ENCODE data around the gene UNC79. TPM values are rescaled to one million over a fixed set of nuclear protein-coding genes. Genes with fewer than 3 reads are reported as not detected.

UNC79 gene
- polyA plus RNA-seq, 3 donors from 2014 or later: not detected

- no peak overlapping the region for H3K4me3 Mint-ChIP-seq
- no peaks in the 10 kb centered on the region for H3K4me1 Mint-ChIP-seq
- H3K27me3 Mint-ChIP-seq (ENCODE audit: low read depth in 3 of 3): peaks cover 2 to 7% (median 6%) of the 10 kb centered on the region in 3 donors
- no peak overlapping the region for H3K27ac Mint-ChIP-seq
- no peaks in the 10 kb centered on the region for H3K36me3 Mint-ChIP-seq
- no peak for DNase-seq
- peaks cover 6 to 24% (median 12%) of the 10 kb centered on the region in 6 donors for H3K9me3 Mint-ChIP-seq
Observed at GRCh38 chr14:93669632-93670031, 238.9 kb downstream of the UNC79 start.

GRCh38 chr14:93674343-93674742 is 243.6 kb downstream of the UNC79 start:
- Mint-ChIP-seq H3K27me3 (ENCODE audit: low read depth in 3 of 3) (peaks cover 2 to 12% (median 2%) of the 10 kb centered on the region in 3 donors), H3K27ac (no peak overlapping the region), H3K9me3 (peaks cover 0 to 2% (median 0%) of the 10 kb centered on the region in 6 donors), H3K4me1 (no peaks in the 10 kb centered on the region), H3K36me3 (no peaks in the 10 kb centered on the region), H3K4me3 (no peak overlapping the region)
- DNase-seq: no peak

GRCh38 chr14:93675651-93676050 is 244.9 kb downstream of the UNC79 start:
- no peaks in the 10 kb centered on the region for H3K4me1 Mint-ChIP-seq
- H3K4me3 Mint-ChIP-seq: no peak overlapping the region
- H3K36me3 Mint-ChIP-seq: no peaks in the 10 kb centered on the region
- DNase-seq: no peak
- peaks cover 0 to 2% (median 0%) of the 10 kb centered on the region in 6 donors for H3K9me3 Mint-ChIP-seq
- H3K27me3 Mint-ChIP-seq (ENCODE audit: low read depth in 3 of 3): peaks cover 2 to 12% (median 4%) of the 10 kb centered on the region in 3 donors
- H3K27ac Mint-ChIP-seq: no peak overlapping the region

GRCh38 chr14:93676416-93676958 is 245.7 kb downstream of the UNC79 start:
- Mint-ChIP-seq H3K36me3 (no peaks in the 10 kb centered on the region), H3K4me1 (no peaks in the 10 kb centered on the region), H3K27me3 (ENCODE audit: low read depth in 3 of 3) (peaks cover 2 to 12% (median 4%) of the 10 kb centered on the region in 3 donors), H3K9me3 (peaks cover 0 to 2% (median 0%) of the 10 kb centered on the region in 6 donors), H3K27ac (no peak overlapping the region), H3K4me3 (no peak overlapping the region)
- DNase-seq: no peak

- DNase-seq: no peak
- Mint-ChIP-seq H3K27ac (no peak overlapping the region), H3K36me3 (no peaks in the 10 kb centered on the region), H3K4me3 (no peak overlapping the region), H3K27me3 (ENCODE audit: low read depth in 3 of 3) (peaks cover 0 to 2% (median 2%) of the 10 kb centered on the region in 3 donors), H3K9me3 (no peaks in the 10 kb centered on the region), H3K4me1 (no peaks in the 10 kb centered on the region)
Observed at GRCh38 chr14:93682459-93682858, 251.7 kb downstream of the UNC79 start.

GRCh38 chr14:93683226-93683625 is 252.5 kb downstream of the UNC79 start:
- Mint-ChIP-seq H3K4me3 (no peak overlapping the region), H3K27me3 (ENCODE audit: low read depth in 3 of 3) (peaks cover 0 to 5% (median 2%) of the 10 kb centered on the region in 3 donors), H3K36me3 (no peaks in the 10 kb centered on the region), H3K9me3 (no peaks in the 10 kb centered on the region), H3K27ac (no peak overlapping the region), H3K4me1 (no peaks in the 10 kb centered on the region)
- no peak for DNase-seq

GRCh38 chr14:93685121-93685895 is 254.6 kb downstream of the UNC79 start:
- no peaks in the 10 kb centered on the region for H3K36me3 Mint-ChIP-seq
- H3K4me1 Mint-ChIP-seq: no peaks in the 10 kb centered on the region
- H3K9me3 Mint-ChIP-seq: peaks cover 0 to 2% (median 0%) of the 10 kb centered on the region in 6 donors
- H3K27ac Mint-ChIP-seq: no peak overlapping the region
- H3K27me3 Mint-ChIP-seq (ENCODE audit: low read depth in 3 of 3): peaks cover 0 to 7% (median 7%) of the 10 kb centered on the region in 3 donors
- no peak overlapping the region for H3K4me3 Mint-ChIP-seq
- no peak for DNase-seq

GRCh38 chr14:93686268-93686667 is 255.5 kb downstream of the UNC79 start:
- DNase-seq: no peak
- H3K4me3 Mint-ChIP-seq: no peak overlapping the region
- H3K9me3 Mint-ChIP-seq: peaks cover 0 to 2% (median 0%) of the 10 kb centered on the region in 6 donors
- no peaks in the 10 kb centered on the region for H3K36me3 Mint-ChIP-seq
- H3K27ac Mint-ChIP-seq: no peak overlapping the region
- no peaks in the 10 kb centered on the region for H3K4me1 Mint-ChIP-seq
- peaks cover 0 to 9% (median 7%) of the 10 kb centered on the region in 3 donors for H3K27me3 Mint-ChIP-seq (ENCODE audit: low read depth in 3 of 3)

GRCh38 chr14:93688239-93688666 is 257.5 kb downstream of the UNC79 start:
- Mint-ChIP-seq H3K27ac (no peak overlapping the region), H3K4me3 (no peak overlapping the region), H3K27me3 (ENCODE audit: low read depth in 3 of 3) (peaks cover 1 to 7% (median 7%) of the 10 kb centered on the region in 3 donors), H3K36me3 (no peaks in the 10 kb centered on the region), H3K4me1 (no peaks in the 10 kb centered on the region), H3K9me3 (peaks cover 0 to 2% (median 0%) of the 10 kb centered on the region in 6 donors)
- DNase-seq: no peak

- DNase-seq: no peak
- Mint-ChIP-seq H3K36me3 (no peaks in the 10 kb centered on the region), H3K9me3 (peaks cover 0 to 2% (median 0%) of the 10 kb centered on the region in 6 donors), H3K27ac (no peak overlapping the region), H3K4me3 (no peak overlapping the region), H3K4me1 (no peaks in the 10 kb centered on the region), H3K27me3 (ENCODE audit: low read depth in 3 of 3) (peaks cover 3 to 7% (median 7%) of the 10 kb centered on the region in 3 donors)
Observed at GRCh38 chr14:93688820-93689219, 258.1 kb downstream of the UNC79 start.

- H3K27me3 Mint-ChIP-seq (ENCODE audit: low read depth in 3 of 3): peaks cover 3 to 9% (median 7%) of the 10 kb centered on the region in 3 donors
- H3K4me3 Mint-ChIP-seq: no peak overlapping the region
- no peak overlapping the region for H3K27ac Mint-ChIP-seq
Observed at GRCh38 chr14:93690146-93690545, 259.4 kb downstream of the UNC79 start.

GRCh38 chr14:93691042-93691780 is 260.5 kb downstream of the UNC79 start:
- no peak for DNase-seq
- Mint-ChIP-seq H3K36me3 (no peaks in the 10 kb centered on the region), H3K27ac (no peak overlapping the region), H3K9me3 (peaks cover 0 to 2% (median 0%) of the 10 kb centered on the region in 6 donors), H3K4me1 (no peaks in the 10 kb centered on the region), H3K4me3 (no peak overlapping the region), H3K27me3 (ENCODE audit: low read depth in 3 of 3) (peaks cover 3 to 9% (median 7%) of the 10 kb centered on the region in 3 donors)

More at GRCh38 chr14:93690146-93690545, 259.4 kb downstream of the UNC79 start:
- no peaks in the 10 kb centered on the region for H3K4me1 Mint-ChIP-seq
- H3K36me3 Mint-ChIP-seq: no peaks in the 10 kb centered on the region
- DNase-seq: no peak
- H3K9me3 Mint-ChIP-seq: peaks cover 0 to 2% (median 0%) of the 10 kb centered on the region in 6 donors

GRCh38 chr14:93693914-93694313 is 263.2 kb downstream of the UNC79 start:
- no peaks in the 10 kb centered on the region for H3K36me3 Mint-ChIP-seq
- H3K9me3 Mint-ChIP-seq: peaks cover 0 to 3% (median under 1%) of the 10 kb centered on the region in 6 donors
- DNase-seq: no peak
- H3K4me3 Mint-ChIP-seq: no peak overlapping the region
- peaks cover 3 to 5% (median 5%) of the 10 kb centered on the region in 3 donors for H3K27me3 Mint-ChIP-seq (ENCODE audit: low read depth in 3 of 3)
- H3K27ac Mint-ChIP-seq: no peak overlapping the region
- H3K4me1 Mint-ChIP-seq: no peaks in the 10 kb centered on the region

- DNase-seq: no peak
- Mint-ChIP-seq H3K4me3 (no peak overlapping the region), H3K4me1 (no peaks in the 10 kb centered on the region), H3K9me3 (peaks cover 4 to 21% (median 8%) of the 10 kb centered on the region in 6 donors), H3K27me3 (ENCODE audit: low read depth in 3 of 3) (peaks cover 6 to 19% (median 11%) of the 10 kb centered on the region in 3 donors), H3K36me3 (no peaks in the 10 kb centered on the region), H3K27ac (no peak overlapping the region)
Observed at GRCh38 chr14:93700928-93701327, 270.2 kb downstream of the UNC79 start.

Data from immature natural killer cell (primary cell).